DND-41 (cell line): Measurements from ENCODE around the gene GDPD1.
A peak's percentile ranks its signal among the peaks of the same experiment; 100 is the strongest.
"Not testable (repeated sequence)": the region's sequence is repeated elsewhere in the genome, so short reads cannot be mapped to it uniquely, and the experiment has no call there.

Experiments used
- ATAC-seq: fragments of 200-7000 bp; cut with Tn5 transposase; 3 replicates; pipeline ENCODE4 v1.9.1; 2021; ENCODE audit warnings: low read depth; ENCODE audit not compliant: insufficient read depth
- DNase-seq: peaks from one replicate; pipeline ENCODE4 v3.0.0-alpha.2; 2020
- H2AFZ ChIP-seq: 2 replicates; pipeline ENCODE4 v1.6.0; 2012; ENCODE audit warnings: low read depth, low read length
- H3K27ac ChIP-seq: 2 replicates; pipeline ENCODE4 v1.5.1; 2012; ENCODE audit warnings: low read length, inconsistent platforms
- H3K27me3 ChIP-seq: fragments of 200-600 bp; sonication (generic); 2 replicates; pipeline ENCODE4 v1.6.0; 2012; ENCODE audit warnings: low read length, mild to moderate bottlenecking, inconsistent platforms; ENCODE audit not compliant: insufficient read depth, poor library complexity
- H3K36me3 ChIP-seq: 2 replicates; pipeline ENCODE4 v1.5.1; 2012; ENCODE audit warnings: low read length, inconsistent platforms; ENCODE audit not compliant: insufficient read depth
- H3K4me1 ChIP-seq: 2 replicates; pipeline ENCODE4 v1.5.1; 2012; ENCODE audit warnings: mild to moderate bottlenecking, low read length; ENCODE audit not compliant: insufficient read depth
- H3K4me2 ChIP-seq: 2 replicates; pipeline ENCODE4 v1.6.0; 2012; ENCODE audit warnings: mild to moderate bottlenecking, moderate library complexity, low read length, inconsistent platforms; ENCODE audit not compliant: insufficient read depth
- H3K4me3 ChIP-seq, 2 experiments: fragments of 200-600 bp in 1 of 2; shearing (Covaris generic) in 1 of 2; 2 replicates each; pipeline ENCODE4 v1.5.1; 2012 to 2016; ENCODE audit warnings: inconsistent platforms in 2 of 2, low read length in 2 of 2, mild to moderate bottlenecking in 2 of 2, low read depth in 1 of 2, moderate library complexity in 1 of 2
- H3K79me2 ChIP-seq: 2 replicates; pipeline ENCODE4 v1.6.0; 2012; ENCODE audit warnings: low read length, inconsistent platforms; ENCODE audit not compliant: insufficient read depth
- H3K9ac ChIP-seq: 2 replicates; pipeline ENCODE4 v1.6.0; 2012; ENCODE audit warnings: low read depth, mild to moderate bottlenecking, inconsistent platforms, low read length, moderate library complexity
- H3K9me3 ChIP-seq: 2 replicates; pipeline ENCODE4 v1.5.1; 2012; ENCODE audit warnings: low read length, moderate library complexity, mild to moderate bottlenecking, inconsistent platforms; ENCODE audit not compliant: insufficient read depth, severe bottlenecking
- H4K20me1 ChIP-seq: 2 replicates; pipeline ENCODE4 v1.6.0; 2012; ENCODE audit warnings: low read length; ENCODE audit not compliant: insufficient read depth
- CTCF ChIP-seq: IDR thresholded peaks from 2 replicates; pipeline ENCODE4 v1.5.1; 2012; ENCODE audit warnings: borderline replicate concordance, low read length, moderate library complexity, mild to moderate bottlenecking; ENCODE audit not compliant: poor library complexity, severe bottlenecking; ENCODE audit errors: extremely low read depth
- EZH2 ChIP-seq: IDR thresholded peaks from 3 replicates; pipeline ENCODE4 v1.6.1; 2012; ENCODE audit warnings: borderline replicate concordance, low read depth, mild to moderate bottlenecking, moderate library complexity, low read length, inconsistent platforms; ENCODE audit not compliant: severe bottlenecking

GDPD1 gene

GRCh38 chr17:59219370-59219769 is 941 bp upstream of the GDPD1 start:
- Histone ChIP-seq H3K79me2 (no peaks in the 10 kb centered on the region), H3K9ac (peak overlapping the region; percentile 68; the same call in 1 of the 2 replicates), H2AFZ (peak overlapping the region; percentile 91), H3K4me2 (peak overlapping the region; percentile 79; the same call in 1 of the 2 replicates), H4K20me1 (no peaks in the 10 kb centered on the region), H3K36me3 (peaks cover 5% of the 10 kb centered on the region), H3K4me3 (no peak overlapping the region), H3K9me3 (no peaks in the 10 kb centered on the region), H3K27ac (peak overlapping the region; percentile 68; the same call in 1 of the 2 replicates), H3K27me3 (no peaks in the 10 kb centered on the region), H3K4me1 (peaks cover 19% of the 10 kb centered on the region)
- TF ChIP-seq EZH2 (no peak), CTCF (no peak)
- ATAC-seq (no peak), DNase-seq (no peak)

DNA sequence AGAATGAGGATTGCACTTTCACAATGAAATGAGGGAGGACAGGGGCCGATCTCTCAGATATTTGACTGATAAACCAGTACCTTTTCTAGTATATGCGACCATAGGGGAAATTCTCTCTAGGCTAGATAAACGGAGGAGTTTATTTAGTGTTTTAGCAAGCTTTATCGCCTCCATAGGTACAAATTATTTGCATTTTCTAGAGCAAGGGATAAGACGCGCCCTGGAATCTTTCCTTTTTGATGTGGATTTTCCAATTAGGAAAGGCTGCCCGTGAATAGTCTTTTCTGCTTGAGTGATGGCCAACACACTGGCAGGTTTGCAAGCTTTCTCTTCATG is 351 bp upstream of the GDPD1 start:
- Histone ChIP-seq H2AFZ (peak overlapping the region; percentile 91), H3K79me2 (no peaks in the 10 kb centered on the region), H3K9me3 (no peaks in the 10 kb centered on the region), H4K20me1 (no peaks in the 10 kb centered on the region), H3K27ac (peak overlapping the region; percentile 68), H3K27me3 (no peaks in the 10 kb centered on the region), H3K9ac (peak overlapping the region; percentile 68), H3K4me1 (peaks cover 19% of the 10 kb centered on the region), H3K4me2 (peak overlapping the region; percentile 79), H3K4me3 (peak overlapping the region; percentile 7 to 69; a peak in 3 of 4 replicates), H3K36me3 (no peaks in the 10 kb centered on the region)
- TF ChIP-seq EZH2 (no peak), CTCF (no peak)
- ATAC-seq = no peak
- no peak for DNase-seq

GRCh38 chr17:59221159-59221847 is 992 bp downstream of the GDPD1 start:
- Histone ChIP-seq H2AFZ (peak overlapping the region; percentile 91), H3K9ac (peak overlapping the region; percentile 68), H4K20me1 (no peaks in the 10 kb centered on the region), H3K27me3 (no peaks in the 10 kb centered on the region), H3K9me3 (no peaks in the 10 kb centered on the region), H3K4me1 (peaks cover 19% of the 10 kb centered on the region), H3K4me3 (peak overlapping the region; percentile 38 to 69), H3K79me2 (no peaks in the 10 kb centered on the region), H3K4me2 (peak overlapping the region; percentile 79), H3K27ac (peak overlapping the region; percentile 65), H3K36me3 (no peaks in the 10 kb centered on the region)
- ATAC-seq (no peak), DNase-seq (peak; percentile 36)
- TF ChIP-seq EZH2 (no peak), CTCF (no peak)

GRCh38 chr17:59223813-59224212 is 3.5 kb downstream of the GDPD1 start:
- ATAC-seq (no peak), DNase-seq (no peak)
- no peak for TF ChIP-seq EZH2
- TF ChIP-seq CTCF = no peak
- Histone ChIP-seq H3K4me1 (peaks cover 19% of the 10 kb centered on the region), H3K9me3 (no peaks in the 10 kb centered on the region), H4K20me1 (no peaks in the 10 kb centered on the region), H3K4me2 (no peak overlapping the region), H3K4me3 (no peak overlapping the region), H3K36me3 (no peaks in the 10 kb centered on the region), H3K27ac (no peak overlapping the region), H3K9ac (no peak overlapping the region), H3K27me3 (no peaks in the 10 kb centered on the region), H3K79me2 (no peaks in the 10 kb centered on the region), H2AFZ (no peak overlapping the region)

- H3K4me1 ChIP-seq, H3K79me2 ChIP-seq, ATAC-seq, DNase-seq, H2AFZ ChIP-seq, H3K27me3 ChIP-seq, H3K4me2 ChIP-seq, H4K20me1 ChIP-seq, H3K4me3 ChIP-seq, H3K9ac ChIP-seq, H3K27ac ChIP-seq, H3K9me3 ChIP-seq, H3K36me3 ChIP-seq: not testable (repeated sequence)
These were observed 8.3 kb downstream of the GDPD1 start for GRCh38 chr17:59228588-59228987.
